Measurements from ENCODE around the gene PAM16.
"Not testable (repeated sequence)": the region's sequence is repeated elsewhere in the genome, so short reads cannot be mapped to it uniquely, and the experiment has no call there.

PAM16 gene

GRCh38 chr16:4353675-4354074 is 2.6 kb upstream of the PAM16 start:
- DNase-seq (ENCODE audit: low read depth in 2 of 3, low spot score in 2 of 3) = no peak

GRCh38 chr16:4352843-4353242 is 1.7 kb upstream of the PAM16 start:
- DNase-seq (ENCODE audit: low read depth in 2 of 3, low spot score in 2 of 3) = no peak

GRCh38 chr16:4351880-4352279 is 759 bp upstream of the PAM16 start:
- DNase-seq (ENCODE audit: low read depth in 2 of 3, low spot score in 2 of 3) = no peak

GRCh38 chr16:4350365-4350786 is 745 bp downstream of the PAM16 start:
- no peak for DNase-seq (ENCODE audit: low read depth in 2 of 3, low spot score in 2 of 3)

GRCh38 chr16:4349332-4349731 is 1.8 kb downstream of the PAM16 start:
- no peak for DNase-seq (ENCODE audit: low read depth in 2 of 3, low spot score in 2 of 3)

GRCh38 chr16:4347765-4348509 is 3.2 kb downstream of the PAM16 start:
- DNase-seq (ENCODE audit: low read depth in 2 of 3, low spot score in 2 of 3) = no peak

GRCh38 chr16:4347010-4347409 is 4.1 kb downstream of the PAM16 start:
- no peak for DNase-seq (ENCODE audit: low read depth in 2 of 3, low spot score in 2 of 3)

GRCh38 chr16:4345836-4346781 is 5.0 kb downstream of the PAM16 start:
- DNase-seq (ENCODE audit: low read depth in 2 of 3, low spot score in 2 of 3) = no peak

- no peak for DNase-seq (ENCODE audit: low read depth in 2 of 3, low spot score in 2 of 3)
Measured at GRCh38 chr16:4344983-4345835, 5.9 kb downstream of the PAM16 start.

- DNase-seq (ENCODE audit: low read depth in 2 of 3, low spot score in 2 of 3) = not testable (repeated sequence)
Measured at GRCh38 chr16:4344300-4344982, 6.7 kb downstream of the PAM16 start.

GRCh38 chr16:4342866-4343744 is 8.0 kb downstream of the PAM16 start:
- DNase-seq (ENCODE audit: low read depth in 2 of 3, low spot score in 2 of 3) = no peak

- no peak for DNase-seq (ENCODE audit: low read depth in 2 of 3, low spot score in 2 of 3)
Measured at GRCh38 chr16:4341250-4341649, 9.9 kb downstream of the PAM16 start.

- DNase-seq (ENCODE audit: low read depth in 2 of 3, low spot score in 2 of 3) = no peak
Measured at GRCh38 chr16:4340443-4340842, 10.7 kb downstream of the PAM16 start.

- DNase-seq (ENCODE audit: low read depth in 2 of 3, low spot score in 2 of 3) = no peak
Measured at GRCh38 chr16:4339909-4340308, 11.2 kb downstream of the PAM16 start.

- DNase-seq (ENCODE audit: low read depth in 2 of 3, low spot score in 2 of 3) = no peak
Measured at GRCh38 chr16:4339455-4339854, 11.7 kb downstream of the PAM16 start.

- DNase-seq (ENCODE audit: low read depth in 2 of 3, low spot score in 2 of 3) = no peak
Measured at GRCh38 chr16:4338712-4339299, 12.3 kb downstream of the PAM16 start.

GRCh38 chr16:4338125-4338582 is 13.0 kb downstream of the PAM16 start:
- DNase-seq (ENCODE audit: low read depth in 2 of 3, low spot score in 2 of 3) = no peak

GRCh38 chr16:4337540-4338088 is 13.5 kb downstream of the PAM16 start:
- no peak for DNase-seq (ENCODE audit: low read depth in 2 of 3, low spot score in 2 of 3)

All from activated CD8-positive, alpha-beta memory T cell treated with anti-CD3 and anti-CD28 coated beads for 48 hours (primary cell).